Activated T-cell treated with anti-CD3 and anti-CD28 coated beads for 4 hours (primary cell): ENCODE data around the gene SCAMP3.

ENCODE experiments used
- DNase-seq: peaks from one replicate; pipeline ENCODE4 v3.0.0-alpha.2; 2020

SCAMP3 gene

GRCh38 chr1:155285063-155285462, 22.9 kb upstream of the SCAMP3 start:
- DNase-seq, result no peak

GRCh38 chr1:155284476-155284875, 22.3 kb upstream of the SCAMP3 start:
- DNase-seq, result no peak

- DNase-seq, result no peak
These were observed 20.4 kb upstream of the SCAMP3 start for GRCh38 chr1:155282488-155283091.

GRCh38 chr1:155279268-155279667, 17.1 kb upstream of the SCAMP3 start:
- no peak for DNase-seq

DNA sequence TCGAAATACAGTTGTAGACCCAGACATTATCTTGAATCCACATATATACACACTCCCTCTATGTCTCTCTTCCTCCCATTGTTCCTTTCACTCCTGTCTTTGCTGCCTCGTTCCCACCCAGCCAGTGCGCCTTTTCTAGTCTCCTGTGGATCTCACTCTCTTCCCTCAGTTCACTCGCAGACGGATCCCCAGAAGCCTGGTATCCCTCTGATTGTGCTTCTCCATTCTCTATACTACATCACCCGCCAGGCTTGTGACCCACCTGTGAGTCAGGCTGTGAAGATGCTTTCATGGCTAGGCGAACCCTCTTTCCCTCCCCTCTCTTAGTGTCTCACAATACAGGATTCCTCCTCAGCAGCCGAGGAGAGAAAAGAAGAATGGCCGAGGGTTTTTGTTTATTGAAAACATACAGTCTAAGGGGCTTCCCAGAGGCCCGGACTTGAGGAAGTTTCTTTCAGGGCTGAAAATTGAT, 16.6 kb upstream of the SCAMP3 start:
- no peak for DNase-seq

DNA sequence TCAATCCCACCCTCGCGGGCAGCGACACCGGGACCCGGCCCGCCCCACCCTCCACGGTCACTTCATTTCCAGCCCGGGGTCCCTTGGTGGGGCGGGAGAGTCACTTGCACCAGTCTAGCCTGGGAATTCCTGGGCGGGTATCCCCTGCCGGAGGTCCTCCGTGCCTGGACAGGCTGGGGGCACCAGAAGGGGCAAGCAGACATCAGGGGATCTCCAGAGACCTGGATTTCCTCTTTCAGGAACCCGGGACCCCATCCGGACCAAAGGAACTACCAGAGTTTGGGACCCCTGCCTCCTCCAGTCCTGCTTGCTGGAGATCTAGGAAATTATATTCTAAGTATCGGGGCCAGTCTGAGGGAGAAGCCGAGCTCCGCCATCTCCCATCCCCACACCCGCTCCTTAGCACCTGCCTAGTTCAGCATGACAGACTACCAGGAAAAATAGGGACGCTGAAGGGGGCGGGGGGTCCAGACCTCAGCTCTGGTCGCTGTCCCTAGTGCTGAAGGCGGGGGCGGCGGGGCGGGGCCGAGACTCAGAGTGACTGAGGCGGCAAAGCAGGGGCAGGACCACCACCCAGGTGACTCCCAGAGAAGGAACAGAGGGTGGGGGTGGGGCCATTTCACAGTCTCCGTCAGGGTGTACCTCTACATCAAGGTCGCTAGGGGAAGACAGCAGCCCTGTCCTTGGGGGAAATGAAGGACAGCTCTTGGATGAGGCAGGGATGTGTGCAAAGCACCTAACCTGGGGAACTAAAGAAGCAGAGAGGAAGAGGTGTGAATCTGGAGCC, 15.9 kb upstream of the SCAMP3 start:
- peak; percentile 71 for DNase-seq

GRCh38 chr1:155277070-155277901, 15.1 kb upstream of the SCAMP3 start, which contains the start of gene HCN3:
Gene HCN3 (plus strand): TSS chr1:155277463. CDS start chr1:155277591, 128 bp downstream.
- peak; percentile 90 for DNase-seq

DNA sequence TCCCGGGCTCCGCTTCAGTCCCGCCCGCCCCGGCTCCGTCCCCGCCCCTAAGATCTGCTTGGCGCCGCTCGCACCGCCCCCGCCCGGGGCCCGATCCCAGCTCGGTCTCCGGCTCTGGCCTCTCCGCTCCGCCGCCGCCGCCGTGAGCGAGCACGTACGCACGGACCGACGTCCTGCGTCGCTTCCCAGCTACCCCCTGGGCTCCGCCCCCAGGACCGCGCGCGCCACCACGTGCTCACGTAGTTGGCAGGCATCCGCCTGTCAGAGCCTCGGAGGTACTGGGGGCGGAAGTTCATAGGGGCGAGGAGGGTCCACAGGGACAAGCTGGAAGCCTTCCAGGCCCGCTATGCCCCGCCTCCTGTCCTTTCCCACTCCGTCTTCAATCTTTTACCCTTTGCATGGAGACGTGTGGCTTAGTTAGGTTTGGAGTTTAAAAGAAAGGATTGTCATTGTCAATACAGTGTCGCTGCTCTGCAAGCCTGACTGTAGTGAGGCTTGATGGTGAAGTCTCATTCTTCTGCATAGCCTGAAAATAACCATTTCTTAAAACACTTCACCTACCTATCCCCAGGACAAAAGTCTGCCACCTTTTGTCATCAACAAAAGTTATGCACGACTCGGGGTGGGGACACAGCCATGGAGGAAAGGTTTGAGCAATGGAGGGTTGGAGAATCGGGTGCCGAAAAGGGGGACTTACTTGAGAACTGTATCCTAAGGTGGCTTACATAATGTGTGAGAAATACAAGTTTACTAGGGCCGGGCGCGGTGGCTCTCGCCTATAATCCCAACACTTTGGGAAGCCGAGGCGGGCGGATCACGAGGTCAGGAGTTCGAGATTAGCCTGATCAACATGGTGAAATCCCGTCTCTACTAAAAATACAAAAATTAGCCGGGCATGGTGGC, 11.4 kb upstream of the SCAMP3 start, which contains the start of gene CLK2:
CLK2 (minus strand) TSS at position 162 of the 903 bp plus-strand sequence. CDS start 2,527 bp downstream, outside the sequence.
- peak; percentile 93 for DNase-seq

DNA sequence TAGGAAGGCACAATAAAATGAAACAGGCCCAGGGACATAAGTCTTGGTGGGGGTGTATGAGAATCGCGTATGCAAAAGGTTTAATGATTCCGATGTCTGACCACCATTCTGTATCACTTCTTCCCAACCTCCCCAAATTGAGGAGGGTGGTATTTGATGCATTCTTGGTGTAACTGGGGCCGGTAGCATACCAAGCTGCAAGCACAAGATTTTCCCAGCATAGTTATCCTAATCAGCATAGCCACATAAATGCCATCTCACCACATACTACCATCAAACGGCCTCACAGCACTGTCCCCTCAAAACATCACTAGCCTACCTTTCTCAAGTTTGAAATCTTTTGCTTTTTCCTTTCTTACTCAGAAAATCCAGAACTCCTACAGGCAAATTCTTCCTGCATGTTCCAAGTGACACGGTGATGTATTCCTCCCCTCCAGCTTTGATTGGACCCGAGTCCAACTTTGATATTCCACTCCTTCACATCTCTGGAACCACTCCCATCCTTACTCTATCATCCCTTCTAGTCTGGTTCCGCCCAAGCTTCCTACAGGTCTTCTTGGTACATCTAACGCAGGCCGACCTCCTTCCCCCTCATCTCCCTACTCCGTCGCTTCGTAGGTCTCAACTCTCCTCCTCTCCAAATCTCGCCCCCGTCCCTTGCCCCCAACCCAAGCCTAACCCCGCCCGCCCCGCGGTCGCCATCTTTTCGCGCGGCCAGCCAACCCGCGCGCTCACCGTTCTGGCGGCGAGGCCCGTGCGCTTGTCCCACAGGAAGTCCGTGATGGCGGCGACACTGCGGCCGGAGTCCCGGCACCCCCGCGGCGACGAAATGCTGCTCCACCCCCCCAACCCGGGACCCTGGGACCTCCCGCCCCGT, 10.5 kb upstream of the SCAMP3 start:
- peak; percentile 29 for DNase-seq

DNA sequence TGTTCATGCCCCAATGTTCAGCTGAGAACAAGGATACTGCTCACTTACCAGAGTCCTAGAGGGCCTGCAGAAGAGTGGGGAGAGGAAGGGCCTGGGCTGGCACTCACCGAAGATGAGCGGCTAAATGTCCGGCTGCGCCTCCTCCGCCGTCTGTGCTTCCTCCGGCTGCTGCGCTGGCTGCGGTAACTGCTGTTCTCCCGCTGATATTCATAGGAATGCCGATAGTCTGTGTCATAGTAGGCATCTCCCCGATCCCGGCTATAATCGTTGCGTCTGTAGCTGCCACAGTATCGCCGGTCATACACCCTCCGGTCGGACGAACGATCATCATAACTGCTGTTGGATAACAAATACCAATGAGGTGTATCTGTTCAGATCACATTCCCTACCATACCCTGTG, 7.2 kb upstream of the SCAMP3 start:
- DNase-seq, result no peak

DNA sequence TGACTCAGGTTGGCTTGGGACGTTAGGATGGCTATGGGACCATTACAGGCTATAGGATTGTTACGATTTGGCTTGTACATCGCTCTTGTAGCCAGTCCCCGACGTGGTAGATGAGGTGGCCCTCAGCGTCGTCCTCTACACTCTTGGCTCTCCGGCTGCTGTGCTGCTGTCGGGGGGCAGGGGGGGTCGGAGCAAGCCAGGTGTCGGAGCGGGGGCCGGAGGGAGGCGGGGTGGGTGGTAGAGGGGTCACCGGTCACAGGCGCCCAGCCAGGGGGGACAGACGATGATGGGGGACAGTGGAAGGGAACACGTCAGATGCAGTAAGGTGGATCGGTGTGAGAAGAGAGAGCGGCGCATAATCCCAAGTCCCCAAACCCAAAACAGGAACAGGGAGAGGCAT, 6.5 kb upstream of the SCAMP3 start:
- no peak for DNase-seq

DNA sequence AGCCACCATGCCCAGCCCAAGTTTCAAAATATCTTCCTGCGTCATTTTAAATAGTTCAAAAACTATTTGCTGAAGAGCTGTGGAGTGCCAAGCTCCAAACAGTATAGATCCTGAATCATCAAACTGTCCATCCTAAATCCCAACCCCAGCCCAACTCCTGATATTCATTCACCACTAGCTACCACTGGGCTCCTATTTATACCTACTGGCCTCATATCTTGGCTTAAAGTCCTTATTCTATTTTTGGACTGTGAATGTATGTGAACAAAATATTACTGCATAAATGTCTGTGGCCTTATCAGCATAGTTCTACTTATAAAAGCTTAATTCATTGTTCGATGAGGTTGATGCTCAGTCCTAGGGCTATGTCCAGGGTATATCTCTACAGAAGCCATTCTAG, 5.2 kb upstream of the SCAMP3 start:
- no peak for DNase-seq

DNA sequence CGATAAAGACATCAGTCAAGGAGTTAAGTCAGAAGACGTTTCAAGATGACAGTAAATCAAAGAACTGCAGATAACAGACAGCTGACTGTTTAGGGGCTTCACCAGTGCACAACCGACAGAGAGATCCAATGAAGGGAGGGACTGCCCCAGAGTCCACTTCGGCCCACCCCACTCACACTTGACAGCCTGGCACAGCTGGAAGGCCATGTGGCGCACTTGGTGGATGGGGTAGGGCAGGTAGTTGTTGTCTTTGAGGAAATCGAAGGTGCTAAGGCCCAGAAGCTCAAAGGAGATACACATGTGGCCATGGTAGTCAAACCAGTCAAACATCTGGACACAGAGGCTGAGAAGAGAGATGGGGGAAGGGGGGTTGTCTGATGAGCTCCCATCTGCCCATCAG, 4.4 kb upstream of the SCAMP3 start:
- DNase-seq, result no peak

- no peak for DNase-seq
These were observed 907 bp upstream of the SCAMP3 start for GRCh38 chr1:155263067-155263466.

- no peak for DNase-seq
These were observed 688 bp downstream of the SCAMP3 start for GRCh38 chr1:155261493-155261851.

DNA sequence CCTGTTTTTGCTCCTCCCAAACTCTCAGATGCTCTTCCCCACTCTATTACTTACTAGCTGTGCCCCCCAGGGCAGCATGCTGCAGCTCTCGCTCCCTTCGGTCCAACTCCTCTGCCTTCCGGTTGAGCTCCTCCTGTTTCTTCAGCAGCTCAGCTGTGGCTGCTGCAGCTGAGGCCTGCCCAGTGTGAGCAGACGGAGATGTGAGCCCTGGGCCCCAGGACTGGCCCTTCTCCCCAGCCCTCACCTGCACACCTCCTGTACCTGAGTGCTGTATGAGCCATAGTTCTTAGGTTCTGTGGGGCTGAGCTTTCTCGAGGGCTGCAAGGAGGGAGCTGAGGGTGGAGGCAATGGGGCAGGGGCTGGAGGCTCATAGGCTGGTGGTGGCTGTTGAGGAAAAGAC, 1.9 kb downstream of the SCAMP3 start:
- no peak for DNase-seq

- DNase-seq, result no peak
These were observed 5.9 kb downstream of the SCAMP3 start for GRCh38 chr1:155256058-155256852.

DNA sequence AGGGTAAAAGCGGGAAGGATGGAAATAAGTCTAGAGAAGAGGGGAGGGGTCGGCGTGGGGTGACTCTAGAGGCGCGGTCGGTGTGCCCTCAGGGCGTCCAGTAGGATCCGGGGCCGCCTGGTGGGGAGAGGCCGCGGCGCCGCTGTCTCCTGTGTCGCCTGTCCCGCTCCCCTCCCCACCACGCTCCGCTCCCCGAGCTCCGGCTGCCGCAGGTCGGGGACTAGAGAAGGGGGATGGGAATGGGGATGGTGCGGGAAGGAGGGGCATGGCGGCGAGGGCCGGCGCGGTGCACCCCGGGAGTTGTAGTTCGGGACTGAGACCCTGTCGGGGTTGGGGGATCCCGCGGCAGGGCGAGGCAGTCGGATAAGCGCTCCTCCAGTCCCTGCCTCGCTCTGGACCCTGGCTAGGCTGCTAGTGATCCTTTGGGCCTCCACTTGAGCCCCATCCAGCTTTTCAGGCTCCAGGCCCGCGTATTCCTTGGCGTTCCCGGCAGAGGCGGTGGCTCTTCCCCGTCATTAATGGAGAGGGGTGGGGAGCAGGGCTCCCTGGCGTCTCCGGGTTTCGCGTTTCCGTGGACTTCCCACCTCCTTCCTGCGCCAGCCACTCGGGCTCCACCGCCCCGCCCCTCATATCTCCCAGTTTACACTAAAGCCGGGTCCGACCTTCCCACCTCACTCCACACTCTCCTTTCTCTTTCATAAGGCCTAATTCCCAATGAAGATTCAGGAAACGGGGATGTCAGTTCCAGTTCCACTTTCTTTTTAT, 6.7 kb downstream of the SCAMP3 start, which contains the start of gene ENTREP3:
ENTREP3 (minus strand) TSS at position 241 of the 765 bp plus-strand sequence. CDS start 606 bp downstream, outside the sequence.
- DNase-seq, result peak; percentile 61

DNA sequence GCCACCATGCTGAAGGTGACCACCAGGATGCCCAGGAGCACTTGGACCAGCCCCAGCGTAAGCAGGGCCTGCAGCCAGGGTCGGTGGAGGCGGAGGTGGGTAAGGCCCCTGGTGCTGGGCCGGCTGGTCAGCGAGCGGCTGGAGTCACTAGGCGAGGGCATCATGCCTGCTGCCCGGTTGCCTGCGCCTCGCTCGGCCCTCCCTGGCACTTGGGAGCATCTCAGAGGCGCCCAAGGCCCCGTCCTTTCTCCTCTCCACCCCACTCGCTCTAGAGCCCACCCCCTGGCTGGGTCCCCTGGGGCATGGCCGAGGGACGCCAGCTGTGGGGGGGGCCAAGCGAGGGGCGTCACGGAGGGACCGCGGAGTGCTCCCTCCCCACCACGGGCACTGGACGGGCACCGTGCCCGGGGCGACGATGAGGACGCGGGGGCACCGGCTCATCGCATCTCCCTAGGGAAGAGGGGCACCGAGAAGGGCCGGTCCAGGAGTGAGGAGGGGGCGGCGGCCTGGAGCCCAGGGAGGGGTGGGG, 7.4 kb downstream of the SCAMP3 start:
- DNase-seq, result no peak
